Thyroid gland (tissue), 4 donors: Measurements from ENCODE around the gene ESRP2.

Experiments
- CTCF ChIP-seq, 6 experiments: fragments of 200-600 bp in 3 of 6; fragments of 450-650 bp in 3 of 6; sonication (generic) in 3 of 6; IDR thresholded peaks; one replicate each; pipeline ENCODE4 v1.5.1; 2016 to 2019; ENCODE audit warnings: antibody characterized with exemption in 6 of 6, mild to moderate bottlenecking in 2 of 6, inconsistent platforms in 1 of 6, moderate library complexity in 1 of 6
- POLR2A ChIP-seq, 2 donors: fragments of 450-650 bp; IDR thresholded peaks; one replicate each; pipeline ENCODE4 v1.6.1; 2017; ENCODE audit warnings: antibody characterized with exemption in 2 of 2, mild to moderate bottlenecking in 2 of 2, moderate library complexity in 1 of 2

- TF ChIP-seq CTCF (IDR thresholded peaks at IDR 0.05) (no peak), POLR2A (IDR thresholded peaks at IDR 0.05) (no peak)
Measured at GRCh38 chr16:68230956-68231355, 5.0 kb downstream of the ESRP2 start.
